ENCODE measurements around the gene P2RY1. TPM values are rescaled to one million over a fixed set of nuclear protein-coding genes. Genes with fewer than 3 reads are reported as not detected.
A peak's percentile ranks its signal among the peaks of the same experiment; 100 is the strongest.
"Not testable (repeated sequence)": the region's sequence is repeated elsewhere in the genome, so short reads cannot be mapped to it uniquely, and the experiment has no call there.

P2RY1 gene
- polyA plus RNA-seq, 4 donors = 0.27 to 19.9 (median 1.6) TPM

DNA sequence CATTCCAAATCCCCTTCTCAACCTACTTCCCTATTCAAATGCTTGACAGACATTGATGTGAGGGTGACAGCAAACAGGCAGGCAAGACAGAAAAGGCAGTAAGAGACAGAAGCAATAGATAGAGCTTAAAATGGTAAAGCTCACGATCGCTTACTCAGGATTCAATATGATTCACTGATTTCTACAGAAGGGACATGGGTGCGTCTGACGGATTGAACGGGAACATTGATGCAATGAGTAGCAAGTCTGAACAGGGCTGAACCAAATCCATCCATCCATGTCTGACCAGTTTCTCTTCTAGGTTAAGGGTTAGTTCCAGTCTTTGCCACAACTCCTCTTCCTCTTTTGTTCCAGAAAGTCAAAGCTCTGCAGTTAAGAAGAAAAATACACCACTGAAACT, 35.1 kb downstream of the P2RY1 start:
- WGBS, 3 donors = 88 to 98% (median 93%) methylated on average over 5 of the region's 5 CpGs
- Histone ChIP-seq H3K4me3 (ENCODE audit: low read depth in 1 of 3, low read length in 3 of 3) (no peak overlapping the region), H3K27ac (ENCODE audit: low read depth in 1 of 3, low read length in 2 of 3) (no peak overlapping the region), H3K4me1 (ENCODE audit: control insufficient read depth in 3 of 3, insufficient read depth in 2 of 3, low read depth in 1 of 3, low read length in 2 of 3) (no peaks in the 10 kb centered on the region), H3K9me3 (ENCODE audit: control insufficient read depth in 2 of 2, insufficient read depth in 1 of 2, low read depth in 1 of 2, low read length in 1 of 2) (peaks cover 0 to 17% of the 10 kb centered on the region in 2 donors), H3K36me3 (ENCODE audit: control insufficient read depth in 3 of 3, insufficient read depth in 2 of 3, low read depth in 1 of 3, low read length in 3 of 3) (no peaks in the 10 kb centered on the region), H3K27me3 (ENCODE audit: control insufficient read depth in 3 of 3, insufficient read depth in 3 of 3, low read length in 3 of 3) (no peaks in the 10 kb centered on the region)
- DNase-seq = no peak
- FAIRE-seq = no peak

- not testable (repeated sequence) for DNase-seq
These were observed 38.4 kb downstream of the P2RY1 start for GRCh38 chr3:152873314-152873713.

GRCh38 chr3:152874896-152875749, 40.2 kb downstream of the P2RY1 start:
- H3K27ac ChIP-seq (ENCODE audit: low read depth in 1 of 3, low read length in 2 of 3) = no peak overlapping the region
- no peaks in the 10 kb centered on the region for H3K36me3 ChIP-seq (ENCODE audit: control insufficient read depth in 3 of 3, insufficient read depth in 2 of 3, low read depth in 1 of 3, low read length in 3 of 3)
- DNase-seq (no peak), FAIRE-seq (no peak)
- H3K4me3 ChIP-seq (ENCODE audit: low read depth in 1 of 3, low read length in 3 of 3) = no peak overlapping the region
- H3K9me3 ChIP-seq (ENCODE audit: control insufficient read depth in 2 of 2, insufficient read depth in 1 of 2, low read depth in 1 of 2, low read length in 1 of 2) = peaks cover 0 to 21% of the 10 kb centered on the region in 2 donors
- no peaks in the 10 kb centered on the region for H3K27me3 ChIP-seq (ENCODE audit: control insufficient read depth in 3 of 3, insufficient read depth in 3 of 3, low read length in 3 of 3)
- no peaks in the 10 kb centered on the region for H3K4me1 ChIP-seq (ENCODE audit: control insufficient read depth in 3 of 3, insufficient read depth in 2 of 3, low read depth in 1 of 3, low read length in 2 of 3)

More at GRCh38 chr3:152873314-152873713, 38.4 kb downstream of the P2RY1 start:
- H3K36me3 ChIP-seq (ENCODE audit: control insufficient read depth in 3 of 3, insufficient read depth in 2 of 3, low read depth in 1 of 3, low read length in 3 of 3); H3K27me3 ChIP-seq (ENCODE audit: control insufficient read depth in 3 of 3, insufficient read depth in 3 of 3, low read length in 3 of 3); H3K4me1 ChIP-seq (ENCODE audit: control insufficient read depth in 3 of 3, insufficient read depth in 2 of 3, low read depth in 1 of 3, low read length in 2 of 3); H3K4me3 ChIP-seq (ENCODE audit: low read depth in 1 of 3, low read length in 3 of 3); H3K27ac ChIP-seq (ENCODE audit: low read depth in 1 of 3, low read length in 2 of 3); FAIRE-seq: not testable (repeated sequence)
- peaks cover 0 to 17% of the 10 kb centered on the region in 2 donors for H3K9me3 ChIP-seq (ENCODE audit: control insufficient read depth in 2 of 2, insufficient read depth in 1 of 2, low read depth in 1 of 2, low read length in 1 of 2)

DNA sequence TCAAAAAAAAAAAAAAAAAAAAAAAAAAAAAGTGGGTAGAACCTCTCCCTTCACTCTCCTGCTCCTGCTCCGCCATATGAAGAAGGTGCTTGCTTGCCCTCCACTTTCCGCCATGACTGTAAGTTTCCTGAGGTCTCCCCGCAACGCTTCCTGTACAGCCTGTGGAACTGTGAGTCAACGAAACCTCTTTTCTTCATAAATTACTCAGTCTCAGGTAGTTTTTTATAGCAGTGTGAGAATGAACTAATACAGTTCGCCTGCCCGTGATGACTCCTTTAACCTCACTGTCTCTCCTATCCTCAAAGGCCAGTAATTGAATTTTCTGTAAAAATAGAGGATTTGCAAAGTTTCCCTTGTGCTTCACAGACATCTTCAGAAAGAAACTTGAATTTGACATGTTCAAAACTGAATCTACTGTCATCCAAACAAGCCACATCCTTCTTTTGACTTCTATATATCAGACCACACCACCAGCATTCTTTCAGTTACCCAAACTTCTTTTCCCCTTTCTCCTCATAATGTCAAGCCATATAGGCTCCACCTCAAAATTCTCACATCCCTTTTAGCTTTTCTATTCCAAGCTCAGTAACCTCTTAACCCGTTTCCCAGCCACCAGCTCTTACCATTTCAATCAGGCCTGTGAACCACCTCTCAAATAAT, 44.3 kb downstream of the P2RY1 start:
- 80 to 95% (median 82%) methylated on average over 8 of the region's 8 CpGs for WGBS, 3 donors
- no peak for DNase-seq
- no peak for FAIRE-seq
- no peaks in the 10 kb centered on the region for H3K4me1 ChIP-seq (ENCODE audit: control insufficient read depth in 3 of 3, insufficient read depth in 2 of 3, low read depth in 1 of 3, low read length in 2 of 3)
- H3K4me3 ChIP-seq (ENCODE audit: low read depth in 1 of 3, low read length in 3 of 3) = no peak overlapping the region
- H3K27ac ChIP-seq (ENCODE audit: low read depth in 1 of 3, low read length in 2 of 3) = no peak overlapping the region
- no peaks in the 10 kb centered on the region for H3K36me3 ChIP-seq (ENCODE audit: control insufficient read depth in 3 of 3, insufficient read depth in 2 of 3, low read depth in 1 of 3, low read length in 3 of 3)
- peaks cover 0 to 11% of the 10 kb centered on the region in 2 donors for H3K9me3 ChIP-seq (ENCODE audit: control insufficient read depth in 2 of 2, insufficient read depth in 1 of 2, low read depth in 1 of 2, low read length in 1 of 2)
- no peaks in the 10 kb centered on the region for H3K27me3 ChIP-seq (ENCODE audit: control insufficient read depth in 3 of 3, insufficient read depth in 3 of 3, low read length in 3 of 3)

DNA sequence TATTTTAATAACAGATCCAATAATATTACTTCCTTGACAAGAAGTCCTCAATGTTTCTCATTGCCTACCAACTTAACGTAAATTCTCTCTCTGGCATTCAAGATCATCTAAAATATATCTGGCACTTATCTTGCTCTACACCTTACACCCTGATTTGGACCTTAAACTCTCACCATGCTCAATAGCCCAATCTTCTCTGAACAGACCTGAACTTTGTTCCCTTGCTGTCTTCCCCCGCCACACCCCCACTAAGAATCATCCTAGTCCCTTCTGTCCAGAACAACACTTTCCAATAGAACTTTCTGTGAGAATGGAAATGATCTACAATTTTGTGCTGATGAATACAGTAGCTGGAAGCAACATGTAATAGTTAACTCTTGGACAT, 44.9 kb downstream of the P2RY1 start:
- no peak overlapping the region for H3K27ac ChIP-seq (ENCODE audit: low read depth in 1 of 3, low read length in 2 of 3)
- peaks cover 0 to 6% of the 10 kb centered on the region in 2 donors for H3K9me3 ChIP-seq (ENCODE audit: control insufficient read depth in 2 of 2, insufficient read depth in 1 of 2, low read depth in 1 of 2, low read length in 1 of 2)
- no peak for FAIRE-seq
- WGBS, 3 donors = 25 to 83% (median 30%) methylated on average over 2 of the region's 2 CpGs
- no peaks in the 10 kb centered on the region for H3K27me3 ChIP-seq (ENCODE audit: control insufficient read depth in 3 of 3, insufficient read depth in 3 of 3, low read length in 3 of 3)
- H3K4me3 ChIP-seq (ENCODE audit: low read depth in 1 of 3, low read length in 3 of 3) = no peak overlapping the region
- H3K36me3 ChIP-seq (ENCODE audit: control insufficient read depth in 3 of 3, insufficient read depth in 2 of 3, low read depth in 1 of 3, low read length in 3 of 3) = no peaks in the 10 kb centered on the region
- H3K4me1 ChIP-seq (ENCODE audit: control insufficient read depth in 3 of 3, insufficient read depth in 2 of 3, low read depth in 1 of 3, low read length in 2 of 3) = no peaks in the 10 kb centered on the region
- peak in 1 of 2 donors; percentile 67 for DNase-seq

- H3K4me1 ChIP-seq (ENCODE audit: control insufficient read depth in 3 of 3, insufficient read depth in 2 of 3, low read depth in 1 of 3, low read length in 2 of 3) = no peaks in the 10 kb centered on the region
- WGBS, 3 donors = 27 to 73% (median 41%) methylated on average over 1 of the region's 1 CpG
These were observed 50.1 kb downstream of the P2RY1 start for GRCh38 chr3:152885076-152885475.

More at GRCh38 chr3:152885076-152885475, 50.1 kb downstream of the P2RY1 start:
- no peaks in the 10 kb centered on the region for H3K36me3 ChIP-seq (ENCODE audit: control insufficient read depth in 3 of 3, insufficient read depth in 2 of 3, low read depth in 1 of 3, low read length in 3 of 3)
- H3K9me3 ChIP-seq (ENCODE audit: control insufficient read depth in 2 of 2, insufficient read depth in 1 of 2, low read depth in 1 of 2, low read length in 1 of 2) = no peaks in the 10 kb centered on the region
- FAIRE-seq (no peak), DNase-seq (no peak)
- no peak overlapping the region for H3K4me3 ChIP-seq (ENCODE audit: low read depth in 1 of 3, low read length in 3 of 3)
- H3K27ac ChIP-seq (ENCODE audit: low read depth in 1 of 3, low read length in 2 of 3) = no peak overlapping the region
- H3K27me3 ChIP-seq (ENCODE audit: control insufficient read depth in 3 of 3, insufficient read depth in 3 of 3, low read length in 3 of 3) = no peaks in the 10 kb centered on the region

All from small intestine (tissue), 7 donors.